Measurements from ENCODE around the gene SLC31A1.

DNA sequence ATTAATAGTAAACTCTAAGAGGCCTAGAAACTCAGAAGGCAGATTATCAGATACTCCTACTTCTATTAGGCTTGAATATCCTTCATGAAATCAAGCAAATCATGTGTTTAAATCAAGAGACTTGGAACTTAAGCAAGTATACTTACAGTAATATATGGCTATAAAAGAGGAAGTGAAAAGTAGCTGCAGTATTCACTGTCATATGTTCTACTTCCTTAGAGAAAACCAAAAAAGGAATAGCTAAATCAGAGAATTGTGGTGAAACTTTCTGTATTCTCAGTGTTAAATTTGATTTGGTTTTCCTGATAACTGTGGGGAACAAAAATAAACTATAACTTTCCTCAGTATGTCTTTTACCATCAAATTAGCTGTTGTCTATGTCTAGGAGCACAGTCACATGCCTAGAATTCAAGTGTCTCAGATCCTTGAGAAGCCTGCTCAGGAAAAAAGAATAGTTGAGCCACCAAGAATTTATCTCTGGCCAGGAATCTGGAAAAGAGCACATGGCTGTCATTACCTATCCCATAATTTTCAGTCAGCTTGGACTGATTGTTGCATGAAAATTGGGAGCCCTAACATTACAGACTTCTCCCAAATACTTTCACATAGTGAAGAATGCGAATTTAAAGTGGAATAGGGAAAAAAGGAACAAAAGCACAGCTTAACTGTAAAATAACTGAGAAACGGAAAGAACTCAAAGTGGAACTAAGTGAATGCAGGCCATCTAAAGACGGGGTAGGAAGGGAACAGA, 2.0 kb upstream of the SLC31A1 start:
- TF ChIP-seq POLR2A (IDR thresholded peaks at IDR 0.05) = no peak
- TF ChIP-seq, protein P1, sequence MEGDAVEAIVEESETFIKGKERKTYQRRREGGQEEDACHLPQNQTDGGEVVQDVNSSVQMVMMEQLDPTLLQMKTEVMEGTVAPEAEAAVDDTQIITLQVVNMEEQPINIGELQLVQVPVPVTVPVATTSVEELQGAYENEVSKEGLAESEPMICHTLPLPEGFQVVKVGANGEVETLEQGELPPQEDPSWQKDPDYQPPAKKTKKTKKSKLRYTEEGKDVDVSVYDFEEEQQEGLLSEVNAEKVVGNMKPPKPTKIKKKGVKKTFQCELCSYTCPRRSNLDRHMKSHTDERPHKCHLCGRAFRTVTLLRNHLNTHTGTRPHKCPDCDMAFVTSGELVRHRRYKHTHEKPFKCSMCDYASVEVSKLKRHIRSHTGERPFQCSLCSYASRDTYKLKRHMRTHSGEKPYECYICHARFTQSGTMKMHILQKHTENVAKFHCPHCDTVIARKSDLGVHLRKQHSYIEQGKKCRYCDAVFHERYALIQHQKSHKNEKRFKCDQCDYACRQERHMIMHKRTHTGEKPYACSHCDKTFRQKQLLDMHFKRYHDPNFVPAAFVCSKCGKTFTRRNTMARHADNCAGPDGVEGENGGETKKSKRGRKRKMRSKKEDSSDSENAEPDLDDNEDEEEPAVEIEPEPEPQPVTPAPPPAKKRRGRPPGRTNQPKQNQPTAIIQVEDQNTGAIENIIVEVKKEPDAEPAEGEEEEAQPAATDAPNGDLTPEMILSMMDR (IDR thresholded peaks at IDR 0.05) = no peak

Measured in lower leg skin (tissue), 3 donors.